GOT3 (cell line): Measurements from ENCODE around the gene IGFBP1.
A peak's percentile ranks its signal among the peaks of the same experiment; 100 is the strongest.

Experiments
- DNase-seq: peaks from one replicate; lab custom pipeline; 2025; ENCODE audit warnings: mixed read lengths; lab: John Stamatoyannopoulos, UW

The IGFBP1 gene

GRCh38 chr7:45909561-45909960 is 21.3 kb downstream of the IGFBP1 start:
- no peak for DNase-seq

GRCh38 chr7:45910855-45911254 is 22.6 kb downstream of the IGFBP1 start:
- DNase-seq = no peak

- no peak for DNase-seq
Observed at GRCh38 chr7:45911311-45911710, 23.0 kb downstream of the IGFBP1 start.

- no peak for DNase-seq
Observed at GRCh38 chr7:45912972-45913371, 24.7 kb downstream of the IGFBP1 start.

- DNase-seq = no peak
Observed at GRCh38 chr7:45914911-45915310, 26.6 kb downstream of the IGFBP1 start.

GRCh38 chr7:45915606-45916005 is 27.3 kb downstream of the IGFBP1 start:
- no peak for DNase-seq

- no peak for DNase-seq
Observed at GRCh38 chr7:45917064-45917463, 28.8 kb downstream of the IGFBP1 start.

GRCh38 chr7:45917658-45918057 is 29.4 kb downstream of the IGFBP1 start:
- peak; percentile 35 for DNase-seq

- no peak for DNase-seq
Observed at GRCh38 chr7:45918556-45918955, 30.3 kb downstream of the IGFBP1 start.

- DNase-seq = no peak
Observed at GRCh38 chr7:45919231-45919784, 31.0 kb downstream of the IGFBP1 start.

- DNase-seq = no peak
Observed at GRCh38 chr7:45919993-45920459, 31.7 kb downstream of the IGFBP1 start.

GRCh38 chr7:45920502-45921380 is 32.5 kb downstream of the IGFBP1 start, which contains the start of gene IGFBP3:
Gene IGFBP3, minus strand, starts transcription at chr7:45921272. Its CDS starts 132 bp downstream, at chr7:45921140.
- DNase-seq = peak; percentile 71

- DNase-seq = no peak
Observed at GRCh38 chr7:45921381-45921698, 33.1 kb downstream of the IGFBP1 start.

GRCh38 chr7:45921699-45922519 is 33.6 kb downstream of the IGFBP1 start:
- no peak for DNase-seq

- DNase-seq = no peak
Observed at GRCh38 chr7:45922810-45923209, 34.5 kb downstream of the IGFBP1 start.

- peak; percentile 53 for DNase-seq
Observed at GRCh38 chr7:45923290-45923689, 35.0 kb downstream of the IGFBP1 start.

- DNase-seq = no peak
Observed at GRCh38 chr7:45923818-45924217, 35.5 kb downstream of the IGFBP1 start.

- peak; percentile 34 for DNase-seq
Observed at GRCh38 chr7:45924283-45924682, 36.0 kb downstream of the IGFBP1 start.

- no peak for DNase-seq
Observed at GRCh38 chr7:45927721-45928120, 39.4 kb downstream of the IGFBP1 start.

GRCh38 chr7:45930967-45931366 is 42.7 kb downstream of the IGFBP1 start:
- no peak for DNase-seq

GRCh38 chr7:45937301-45937700 is 49.0 kb downstream of the IGFBP1 start:
- no peak for DNase-seq

- no peak for DNase-seq
Observed at GRCh38 chr7:45937862-45938261, 49.6 kb downstream of the IGFBP1 start.
